ENCODE data around the gene ANKRD11.
"Not testable (repeated sequence)": the region's sequence is repeated elsewhere in the genome, so short reads cannot be mapped to it uniquely, and the experiment has no call there.

ANKRD11 gene

GRCh38 chr16:89333401-89334001 is 156.9 kb downstream of the ANKRD11 start:
- DNase-seq (ENCODE audit: low read depth in 2 of 2, low spot score in 1 of 2): not testable (repeated sequence)

GRCh38 chr16:89332902-89333245 is 157.5 kb downstream of the ANKRD11 start:
- DNase-seq (ENCODE audit: low read depth in 2 of 2, low spot score in 1 of 2): no peak

GRCh38 chr16:89332243-89332901 is 158.0 kb downstream of the ANKRD11 start:
- no peak for DNase-seq (ENCODE audit: low read depth in 2 of 2, low spot score in 1 of 2)

GRCh38 chr16:89331371-89332109 is 158.8 kb downstream of the ANKRD11 start:
- DNase-seq (ENCODE audit: low read depth in 2 of 2, low spot score in 1 of 2): no peak

GRCh38 chr16:89330177-89330856 is 160.0 kb downstream of the ANKRD11 start:
- no peak for DNase-seq (ENCODE audit: low read depth in 2 of 2, low spot score in 1 of 2)

GRCh38 chr16:89329830-89330176 is 160.6 kb downstream of the ANKRD11 start:
- DNase-seq (ENCODE audit: low read depth in 2 of 2, low spot score in 1 of 2): not testable (repeated sequence)

- DNase-seq (ENCODE audit: low read depth in 2 of 2, low spot score in 1 of 2): not testable (repeated sequence)
Measured at GRCh38 chr16:89328412-89329400, 161.7 kb downstream of the ANKRD11 start.

- no peak for DNase-seq (ENCODE audit: low read depth in 2 of 2, low spot score in 1 of 2)
Measured at GRCh38 chr16:89326721-89327120, 163.6 kb downstream of the ANKRD11 start.

- DNase-seq (ENCODE audit: low read depth in 2 of 2, low spot score in 1 of 2): no peak
Measured at GRCh38 chr16:89325861-89326471, 164.4 kb downstream of the ANKRD11 start.

- DNase-seq (ENCODE audit: low read depth in 2 of 2, low spot score in 1 of 2): no peak
Measured at GRCh38 chr16:89324056-89325010, 166.0 kb downstream of the ANKRD11 start.

GRCh38 chr16:89323120-89323960 is 167.0 kb downstream of the ANKRD11 start:
- DNase-seq (ENCODE audit: low read depth in 2 of 2, low spot score in 1 of 2): no peak

GRCh38 chr16:89322321-89323119 is 167.8 kb downstream of the ANKRD11 start:
- DNase-seq (ENCODE audit: low read depth in 2 of 2, low spot score in 1 of 2): no peak

GRCh38 chr16:89320782-89321501 is 169.4 kb downstream of the ANKRD11 start:
- DNase-seq (ENCODE audit: low read depth in 2 of 2, low spot score in 1 of 2): no peak

GRCh38 chr16:89319886-89320781 is 170.2 kb downstream of the ANKRD11 start:
- DNase-seq (ENCODE audit: low read depth in 2 of 2, low spot score in 1 of 2): no peak

- no peak for DNase-seq (ENCODE audit: low read depth in 2 of 2, low spot score in 1 of 2)
Measured at GRCh38 chr16:89319631-89319885, 170.8 kb downstream of the ANKRD11 start.
